ENCODE measurements around the gene CSKMT.
"Not testable (repeated sequence)": the region's sequence is repeated elsewhere in the genome, so short reads cannot be mapped to it uniquely, and the experiment has no call there.

The CSKMT gene

DNA sequence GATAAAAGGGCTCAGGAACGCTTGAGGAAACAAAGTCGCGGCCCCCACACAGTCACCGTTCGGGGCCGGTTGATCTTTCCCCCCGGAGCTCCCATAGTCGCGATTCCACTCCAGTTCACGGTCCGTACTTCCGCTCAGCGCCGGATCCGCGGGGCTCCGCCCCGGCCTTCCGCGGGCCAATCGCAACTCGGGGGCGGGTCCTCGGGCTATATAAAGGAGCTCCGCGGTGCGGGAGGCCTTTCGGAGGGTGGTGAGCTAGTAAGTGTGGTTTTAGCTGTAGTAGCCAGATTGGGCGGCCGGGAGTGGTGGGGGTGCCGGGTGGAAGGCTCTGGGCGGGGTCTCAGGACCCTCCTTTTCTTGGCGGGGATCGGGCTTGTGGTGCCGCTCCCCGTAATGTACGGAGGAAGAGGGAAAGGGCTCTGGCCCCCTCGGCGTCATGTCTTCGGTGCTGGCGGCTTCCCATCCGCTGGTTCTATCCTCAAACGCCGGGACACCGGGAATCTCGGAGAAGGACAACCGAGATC lies at the start of gene CSKMT, which contains the start of gene C11orf98:
Gene CSKMT, plus strand, starts transcription at position 238 of the 524 bp plus-strand sequence. CDS start 568 bp downstream, outside the sequence.
Gene C11orf98, minus strand, starts transcription at position 136 of the 524 bp plus-strand sequence. Its CDS starts 41 bp downstream, at position 95.
- peak; percentile 82 for FAIRE-seq

- FAIRE-seq: no peak
Observed at GRCh38 chr11:62615521-62615920, 49.6 kb upstream of the CSKMT start.

DNA sequence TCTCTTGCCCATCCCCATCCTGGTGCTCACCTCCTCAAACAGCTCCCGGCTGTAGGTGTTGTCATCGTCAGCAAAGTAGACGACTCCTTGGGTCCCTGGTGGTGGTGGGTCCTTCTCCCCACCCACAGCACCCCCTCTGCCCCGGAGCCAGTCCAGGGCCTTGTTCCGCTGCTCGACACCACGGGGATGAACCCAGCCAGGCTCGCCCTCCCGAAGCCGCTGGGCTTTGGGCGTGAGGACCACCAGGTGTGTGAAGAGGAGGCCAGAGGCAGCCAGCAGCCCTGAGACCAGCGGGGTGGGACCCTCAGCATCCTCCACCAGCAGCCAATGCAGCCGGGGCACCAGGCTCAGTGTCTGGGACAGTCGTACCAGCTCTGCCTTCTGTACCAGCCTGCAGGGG lies 48.2 kb upstream of the CSKMT start:
- FAIRE-seq: not testable (repeated sequence)

DNA sequence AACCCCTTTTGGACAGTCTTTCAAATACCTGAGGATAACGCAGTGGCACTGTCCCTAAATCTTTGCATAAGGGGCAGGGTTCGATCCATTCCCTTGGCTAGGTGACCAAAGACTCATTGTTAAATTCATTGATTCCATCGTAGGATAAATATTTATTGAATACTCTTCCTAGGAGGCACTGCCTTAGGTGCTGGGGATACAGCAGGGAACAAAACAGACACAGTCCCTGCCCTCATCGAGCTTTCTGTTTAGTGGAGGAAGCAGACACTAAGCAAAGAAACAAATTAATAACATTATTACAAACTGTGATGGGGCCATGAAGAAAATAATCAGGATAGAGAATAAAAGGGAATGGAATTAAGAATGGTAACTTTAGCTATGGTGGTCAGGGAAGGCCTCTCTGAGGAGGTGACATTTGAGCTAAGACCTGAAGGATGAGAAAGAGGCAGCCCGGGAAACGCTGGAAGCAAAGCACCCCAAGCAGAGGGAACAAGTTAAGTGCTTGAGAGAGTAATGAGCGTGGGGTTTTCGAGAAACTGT lies 44.0 kb upstream of the CSKMT start:
- FAIRE-seq: no peak

DNA sequence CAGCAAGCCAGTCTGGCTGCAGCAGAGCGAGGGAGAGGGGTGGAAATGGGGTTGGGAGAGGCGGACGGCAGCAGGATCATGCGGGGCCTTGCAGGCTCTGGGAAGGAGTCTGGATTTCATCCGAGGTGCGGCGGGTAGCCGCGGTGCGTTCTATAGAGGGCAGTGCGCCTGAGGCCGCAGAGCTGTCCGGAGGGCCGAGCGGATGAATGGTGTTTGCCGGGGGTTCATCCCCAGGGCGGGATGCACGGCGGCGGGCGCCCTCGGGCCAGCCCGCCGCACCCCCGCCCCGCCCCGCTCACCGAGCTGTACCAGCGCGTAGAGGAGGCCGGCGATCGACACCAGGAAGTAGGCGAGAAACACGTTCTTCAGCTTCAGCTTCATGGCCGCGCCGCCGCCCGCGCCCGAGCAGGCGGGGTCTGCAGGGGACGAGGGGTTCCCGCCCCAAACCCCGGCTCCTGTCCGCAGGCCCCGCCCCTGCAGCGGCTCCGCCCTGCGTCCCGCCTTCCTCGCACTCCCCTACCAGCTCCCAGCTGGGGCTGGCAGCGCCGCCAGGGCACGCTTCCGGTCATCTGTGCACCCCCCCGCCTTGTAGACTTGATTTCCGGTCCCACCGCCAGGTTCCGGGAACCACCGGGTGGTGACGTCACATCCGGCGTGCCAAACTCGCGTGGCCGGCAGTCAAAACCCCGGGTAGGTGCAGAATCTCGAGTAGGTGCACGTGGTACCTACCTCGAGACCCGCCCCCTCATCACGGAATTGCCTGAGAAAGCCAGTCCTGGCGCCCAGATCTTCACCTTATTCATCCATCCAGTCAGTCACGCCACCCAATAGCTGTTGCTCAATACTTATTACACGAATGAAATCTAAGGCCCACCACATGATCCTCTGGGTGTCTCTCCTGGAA lies 43.3 kb upstream of the CSKMT start, which contains the start of gene B3GAT3:
Gene B3GAT3, minus strand, starts transcription at position 420 of the 904 bp plus-strand sequence. Its CDS starts 39 bp downstream, at position 381.
- peak; percentile 95 for FAIRE-seq

GRCh38 chr11:62622476-62623089 lies 42.5 kb upstream of the CSKMT start:
- FAIRE-seq: no peak

DNA sequence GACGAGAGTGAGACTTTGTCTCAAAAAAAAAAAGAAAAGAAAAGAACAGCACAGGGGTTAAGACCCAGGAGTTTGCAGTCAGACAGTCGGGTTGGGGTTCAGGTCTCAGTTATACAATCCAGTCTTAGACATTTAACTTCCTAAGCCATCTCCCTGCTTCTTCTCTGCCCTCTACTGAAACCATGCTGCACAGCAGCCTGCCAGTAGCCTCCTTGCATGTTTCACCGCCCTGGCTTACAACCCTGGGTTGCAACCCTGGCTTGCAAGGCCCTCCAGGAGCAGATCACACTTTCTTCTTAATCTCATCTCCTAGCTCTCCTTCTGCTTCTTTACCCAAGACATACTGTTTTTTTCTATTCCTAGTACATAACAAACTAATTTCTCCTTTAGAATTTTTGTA lies 37.4 kb upstream of the CSKMT start:
- peak; percentile 78 for FAIRE-seq

GRCh38 chr11:62632492-62632891 lies 32.6 kb upstream of the CSKMT start:
- FAIRE-seq: no peak

GRCh38 chr11:62644220-62644619 lies 20.9 kb upstream of the CSKMT start:
- no peak for FAIRE-seq

DNA sequence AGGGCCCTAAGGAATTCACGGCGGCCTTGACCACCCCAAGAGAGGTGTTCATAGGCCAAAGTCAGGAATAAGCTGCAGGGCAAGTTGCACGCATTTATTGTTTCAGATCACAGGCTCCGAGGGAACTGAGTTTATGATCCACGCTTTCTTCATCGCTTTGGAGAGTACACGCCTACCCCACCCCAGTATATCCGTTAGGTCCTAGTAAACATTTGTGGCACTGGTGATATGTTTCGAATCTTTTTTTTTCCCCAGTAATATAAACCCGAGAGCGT lies 19.5 kb upstream of the CSKMT start:
- no peak for FAIRE-seq

- peak; percentile 96 for FAIRE-seq
Observed at GRCh38 chr11:62645946-62646824, 18.9 kb upstream of the CSKMT start, which contains the start of gene GANAB. Gene GANAB (minus strand): TSS chr11:62646613. CDS start chr11:62646599, 14 bp downstream.

- no peak for FAIRE-seq
Observed at GRCh38 chr11:62646825-62647608, 18.1 kb upstream of the CSKMT start.

- no peak for FAIRE-seq
Observed at GRCh38 chr11:62647609-62648005, 17.5 kb upstream of the CSKMT start.

DNA sequence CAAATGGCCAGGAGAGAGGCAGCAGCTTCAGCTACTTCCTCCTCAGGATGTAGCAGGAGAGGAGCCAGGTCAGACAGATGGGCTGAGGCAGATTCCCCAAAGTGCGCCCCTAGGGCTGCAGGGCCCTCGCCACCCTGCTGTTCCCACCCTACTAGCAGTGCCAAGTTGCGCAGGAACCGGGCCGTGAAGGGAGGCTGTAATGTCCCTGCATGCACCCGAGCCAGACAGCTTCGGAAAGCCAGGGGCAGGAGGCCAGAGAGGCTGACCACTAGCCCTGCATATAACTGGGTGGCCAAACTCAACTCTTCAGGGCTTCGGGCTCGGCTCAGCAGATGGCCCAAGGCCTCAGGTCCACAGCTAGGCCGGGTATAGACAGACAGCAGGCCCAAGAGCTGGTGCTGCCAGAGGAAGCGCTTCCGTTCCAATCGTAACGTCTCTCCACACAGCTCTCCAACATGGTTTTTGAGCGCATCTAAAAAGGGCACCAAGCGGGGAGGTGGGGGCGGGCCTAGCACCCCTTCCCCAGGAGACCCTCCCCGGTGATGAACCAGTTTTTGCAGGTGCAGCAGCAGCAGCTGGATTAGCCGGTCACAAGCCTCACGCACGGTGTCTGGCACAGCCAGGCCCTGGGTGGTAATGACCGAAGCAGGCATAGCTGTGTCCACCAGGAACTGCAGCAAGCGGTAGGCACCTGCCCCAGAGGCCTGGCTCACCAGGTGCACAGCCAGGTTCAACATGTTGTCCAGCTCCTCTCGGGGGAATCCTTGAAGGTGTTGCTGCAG lies 16.7 kb upstream of the CSKMT start:
- FAIRE-seq: no peak

- FAIRE-seq: no peak
Observed at GRCh38 chr11:62648967-62649364, 16.1 kb upstream of the CSKMT start.

GRCh38 chr11:62649486-62649885 lies 15.6 kb upstream of the CSKMT start:
- no peak for FAIRE-seq

DNA sequence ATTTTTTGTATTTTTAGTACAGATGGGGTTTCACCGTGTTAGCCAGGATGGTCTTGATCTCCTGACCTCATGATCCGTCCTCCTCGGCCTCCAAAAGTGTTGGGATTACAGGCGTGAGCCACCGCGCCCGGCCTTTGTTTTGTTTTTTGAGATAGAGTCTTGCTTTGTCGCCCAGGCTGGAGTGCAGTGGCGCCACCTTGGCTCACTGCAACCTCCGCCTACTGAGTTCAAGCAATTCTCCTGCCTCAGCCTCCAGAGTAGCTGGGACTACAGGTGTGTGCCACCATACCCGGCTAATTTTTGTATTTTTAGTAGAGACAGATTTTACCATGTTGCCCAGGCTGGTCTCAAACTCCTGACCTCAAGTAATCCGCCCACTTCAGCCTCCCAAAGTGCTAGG lies 14.8 kb upstream of the CSKMT start:
- FAIRE-seq: not testable (repeated sequence)

DNA sequence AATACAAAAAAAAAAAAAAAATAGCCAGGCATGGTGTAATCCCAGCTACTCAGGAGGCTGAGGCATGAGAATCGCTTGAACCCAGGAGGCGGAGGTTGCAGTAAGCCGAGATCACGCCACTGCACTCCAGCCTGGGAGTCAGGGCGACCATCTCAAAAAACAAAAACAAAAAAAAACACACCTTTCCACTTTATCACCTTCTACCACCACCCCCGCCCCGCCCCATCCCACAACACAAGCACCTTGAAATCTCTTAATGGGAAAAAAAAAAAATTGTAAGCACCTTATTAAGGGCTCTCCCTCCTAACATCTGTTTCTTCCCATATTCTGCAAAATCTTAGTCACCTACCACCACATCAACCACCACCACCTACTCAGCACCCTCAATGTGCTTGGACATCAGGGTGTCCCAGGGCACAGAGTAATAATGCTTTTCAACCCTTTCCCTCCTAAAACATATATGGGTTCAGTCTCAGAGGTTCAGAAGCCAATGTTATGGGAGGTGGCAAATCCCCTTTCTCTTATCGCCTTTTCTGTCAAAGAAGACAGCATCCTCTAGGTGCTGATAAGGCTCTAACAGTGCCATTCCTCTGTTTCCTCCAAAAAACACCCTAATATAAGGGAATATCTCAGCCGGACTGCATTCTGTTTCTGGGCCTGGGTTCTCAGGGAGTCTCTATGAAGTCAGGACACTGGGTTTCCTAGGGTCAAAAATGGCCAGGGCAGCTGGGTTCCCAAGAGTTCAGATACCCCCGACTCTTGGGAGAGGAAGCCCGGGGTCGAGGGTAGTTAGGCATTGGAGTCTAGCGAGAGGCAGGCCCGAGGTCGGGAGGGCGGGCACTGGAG lies 12.7 kb upstream of the CSKMT start:
- FAIRE-seq: no peak

GRCh38 chr11:62654297-62654696 lies 10.8 kb upstream of the CSKMT start:
- no peak for FAIRE-seq
